Neural progenitor cell (in vitro differentiated cells): Measurements from ENCODE around the gene MAP7D3.

Experiments used
- CTCF ChIP-seq: fragments of 200-600 bp; sonication (generic); IDR thresholded peaks from 2 replicates; pipeline ENCODE4 v1.5.1; 2017; ENCODE audit warnings: antibody characterized with exemption, mild to moderate bottlenecking
- EZH2 ChIP-seq: fragments of 200-600 bp; sonication (generic); IDR thresholded peaks from 2 replicates; pipeline ENCODE4 v1.6.1; 2017; ENCODE audit warnings: antibody characterized with exemption, mild to moderate bottlenecking, moderate library complexity
- EZH2phosphoT487 ChIP-seq: fragments of 200-600 bp; sonication (generic); IDR thresholded peaks from 2 replicates; pipeline ENCODE4 v1.6.1; 2017; ENCODE audit warnings: antibody characterized with exemption

GRCh38 chrX:136163689-136164088, 87.5 kb downstream of the MAP7D3 start:
- no peak for TF ChIP-seq CTCF
- TF ChIP-seq EZH2, result no peak
- TF ChIP-seq EZH2phosphoT487, result no peak
